Activated CD4-positive, alpha-beta memory T cell treated with anti-CD3 and anti-CD28 coated beads for 36 hours (primary cell): ENCODE data around the gene COG8. TPM values are rescaled to one million over a fixed set of nuclear protein-coding genes. Genes with fewer than 3 reads are reported as not detected.
"Not testable (repeated sequence)": the region's sequence is repeated elsewhere in the genome, so short reads cannot be mapped to it uniquely, and the experiment has no call there.

Experiments
- CTCF ChIA-PET: fragments of 350-600 bp; sonication (Branson Sonifier 250); formaldehyde crosslinking; loops from one replicate; lab custom pipeline; 2021; ENCODE audit warnings: antibody characterized with exemption, inconsistent platforms; lab: Charles Lee
- POLR2A ChIA-PET: fragments of 350-600 bp; sonication (Branson Sonifier 250); formaldehyde crosslinking; loops from one replicate; lab custom pipeline; 2021; ENCODE audit warnings: antibody characterized with exemption; lab: Charles Lee
- DNase-seq: peaks from one replicate; pipeline ENCODE4 v3.0.0-alpha.2; 2020
- H3K27ac Mint-ChIP-seq: one replicate; pipeline ENCODE4 v1.8.0; 2021; ENCODE audit warnings: mixed read lengths
- H3K27me3 Mint-ChIP-seq: one replicate; pipeline ENCODE4 v1.8.0; 2021; ENCODE audit warnings: mixed read lengths
- H3K36me3 Mint-ChIP-seq: one replicate; pipeline ENCODE4 v1.8.0; 2021; ENCODE audit warnings: mixed read lengths
- H3K4me1 Mint-ChIP-seq: one replicate; pipeline ENCODE4 v1.8.0; 2021; ENCODE audit warnings: low read depth, mixed read lengths
- H3K4me3 Mint-ChIP-seq: one replicate; pipeline ENCODE4 v1.8.0; 2021; ENCODE audit warnings: mild to moderate bottlenecking, mixed read lengths
- H3K9me3 Mint-ChIP-seq: one replicate; pipeline ENCODE4 v1.8.0; 2021; ENCODE audit warnings: mixed read lengths
- intact Hi-C: fragments of 100-400 bp; cut with micrococcal nuclease; formaldehyde crosslinking; loops from one replicate; pipeline ENCODE4 v1.15.1; 2023
- total RNA-seq, 2 experiments: library from RNA; stranded (reverse); gene quantifications; one replicate each; pipeline ENCODE4 v1.2.3, GENCODE V29; 2021

COG8 gene
- total RNA-seq, 2 experiments from 2014 or later = 25.4 to 27.9 TPM

DNA sequence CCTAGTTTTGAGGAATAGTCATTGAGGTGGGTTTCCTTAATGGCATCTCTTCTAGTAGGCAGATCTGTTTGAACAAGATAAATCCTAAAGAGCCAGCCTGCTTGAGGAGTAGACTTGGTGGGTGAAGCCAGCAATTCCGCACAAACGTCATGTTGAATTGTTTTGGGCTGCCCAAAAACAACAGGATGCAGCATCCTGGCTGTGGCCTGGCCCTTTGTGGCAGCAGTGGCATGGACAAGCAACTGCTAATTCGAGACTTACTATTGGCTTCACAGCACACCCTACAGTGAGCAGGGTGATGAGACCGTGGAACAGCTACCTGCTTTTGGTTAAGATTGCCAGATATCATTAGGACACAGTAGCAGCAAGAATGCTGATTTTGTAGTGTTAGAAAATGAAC, 37.5 kb downstream of the COG8 start:
- intact Hi-C loops = no loop called here
- no peaks in the 10 kb centered on the region for H3K4me1 Mint-ChIP-seq
- POLR2A ChIA-PET = interaction anchor here (0.6 kb wide), 1 partner anchor 405 kb away, joined by 3 read pairs; no protein-coding TSS in a partner anchor
- no peaks in the 10 kb centered on the region for H3K9me3 Mint-ChIP-seq
- no peak overlapping the region for H3K27ac Mint-ChIP-seq
- no peaks in the 10 kb centered on the region for H3K27me3 Mint-ChIP-seq
- CTCF ChIA-PET = interaction anchor here (1.3 kb wide), 1 partner anchor 152 kb away, joined by 3 read pairs; no protein-coding TSS in a partner anchor
- no peak for DNase-seq
- peaks cover 8% of the 10 kb centered on the region for H3K36me3 Mint-ChIP-seq
- H3K4me3 Mint-ChIP-seq = no peak overlapping the region

DNA sequence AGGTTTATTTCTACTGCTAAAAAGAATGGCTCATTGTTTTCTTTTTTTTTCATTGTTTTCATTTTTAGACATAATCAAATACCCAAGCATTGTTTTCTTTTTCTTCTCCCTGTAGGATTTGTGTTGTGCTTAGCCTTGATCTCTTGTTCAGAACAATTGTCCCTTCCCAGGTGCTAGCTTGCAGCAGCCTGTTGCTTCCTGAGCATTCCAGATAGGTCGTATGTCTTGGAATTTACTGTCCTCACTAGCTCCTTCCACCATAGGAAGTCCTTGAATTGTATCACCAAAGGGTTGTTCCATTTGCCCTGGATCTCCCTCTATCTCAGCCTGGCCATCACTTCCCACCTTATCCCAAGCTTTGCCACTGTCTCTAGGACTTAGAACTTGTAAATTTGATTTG, 38.2 kb downstream of the COG8 start:
- Mint-ChIP-seq H3K27ac (no peak overlapping the region), H3K9me3 (no peaks in the 10 kb centered on the region), H3K27me3 (no peaks in the 10 kb centered on the region), H3K4me3 (no peak overlapping the region), H3K4me1 (no peaks in the 10 kb centered on the region), H3K36me3 (peaks cover 8% of the 10 kb centered on the region)
- ChIA-PET POLR2A (no interaction called here), CTCF (no interaction called here)
- no peak for DNase-seq
- intact Hi-C loops = no loop called here

DNA sequence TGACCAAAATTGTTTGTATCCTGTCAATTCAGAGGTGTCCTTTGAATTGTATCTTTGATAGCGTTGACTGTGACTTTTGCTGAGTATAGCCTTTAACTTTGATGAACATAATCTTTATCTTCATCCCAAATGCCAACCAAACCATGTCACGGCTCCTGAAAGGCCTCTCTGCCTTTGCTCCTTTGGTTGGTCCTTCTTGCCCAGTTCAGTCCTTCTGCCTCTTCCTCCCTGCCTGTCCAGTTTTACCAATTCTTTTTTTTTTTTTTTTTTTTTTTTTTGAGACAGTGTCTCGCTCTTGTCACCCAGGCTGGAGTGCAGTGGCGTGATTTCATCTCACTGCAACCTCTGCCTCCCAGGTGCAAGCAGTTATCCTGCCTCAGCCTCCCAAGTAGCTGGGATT, 41.1 kb downstream of the COG8 start:
- POLR2A ChIA-PET = no interaction called here
- Mint-ChIP-seq H3K36me3 (peaks cover 8% of the 10 kb centered on the region), H3K27me3 (no peaks in the 10 kb centered on the region), H3K27ac (no peak overlapping the region), H3K4me1 (peaks cover 4% of the 10 kb centered on the region), H3K9me3 (no peaks in the 10 kb centered on the region), H3K4me3 (no peak overlapping the region)
- intact Hi-C loops = no loop called here
- DNase-seq = no peak
- CTCF ChIA-PET = no interaction called here

DNA sequence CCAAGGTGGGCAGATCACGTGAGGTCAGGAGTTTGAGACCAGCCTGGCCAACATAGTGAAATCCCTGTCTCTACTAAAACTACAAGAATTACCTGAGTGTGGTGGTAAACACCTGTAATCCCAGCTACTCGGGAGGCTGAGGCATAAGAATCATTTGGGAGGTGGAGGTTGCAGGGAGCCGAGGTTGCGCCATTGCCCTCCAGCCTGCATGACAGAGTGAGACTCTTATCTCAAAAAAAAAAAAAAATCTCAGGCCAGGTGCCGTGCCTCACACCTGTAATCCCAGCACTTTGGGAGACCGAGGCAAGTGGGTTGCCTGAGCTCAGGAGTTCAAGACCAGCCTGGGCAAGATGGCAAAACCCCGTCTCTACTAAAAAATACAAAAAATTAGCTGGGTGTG, 42.6 kb downstream of the COG8 start:
- H3K27me3 Mint-ChIP-seq, H3K4me3 Mint-ChIP-seq, DNase-seq, H3K27ac Mint-ChIP-seq, POLR2A ChIA-PET, CTCF ChIA-PET, H3K9me3 Mint-ChIP-seq, H3K4me1 Mint-ChIP-seq, intact Hi-C loops, H3K36me3 Mint-ChIP-seq: not testable (repeated sequence)

DNA sequence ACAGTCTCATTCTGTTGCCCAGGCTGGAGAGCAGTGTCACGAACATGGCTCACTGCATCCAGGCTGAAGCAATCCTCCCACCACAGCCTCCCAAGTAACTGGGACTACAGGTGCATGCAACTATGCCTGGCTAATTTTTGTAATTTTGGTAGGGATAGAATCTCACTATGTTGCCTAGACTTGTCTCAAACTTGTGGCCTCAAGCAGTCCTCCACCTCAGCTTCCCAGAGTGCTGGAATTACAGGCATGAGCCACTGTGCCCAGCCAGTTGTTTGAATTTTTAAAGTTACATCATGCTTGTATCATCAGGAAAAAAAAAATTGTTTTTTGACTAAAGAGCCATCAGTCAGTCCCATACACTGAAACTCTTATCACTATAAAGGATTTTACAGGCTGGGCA, 45.3 kb downstream of the COG8 start:
- intact Hi-C loops = no loop called here
- H3K4me1 Mint-ChIP-seq = peaks cover 7% of the 10 kb centered on the region
- no peaks in the 10 kb centered on the region for H3K9me3 Mint-ChIP-seq
- H3K27ac Mint-ChIP-seq = no peak overlapping the region
- peaks cover 4% of the 10 kb centered on the region for H3K36me3 Mint-ChIP-seq
- H3K4me3 Mint-ChIP-seq = no peak overlapping the region
- ChIA-PET CTCF (no interaction called here), POLR2A (no interaction called here)
- DNase-seq = no peak
- H3K27me3 Mint-ChIP-seq = no peaks in the 10 kb centered on the region

DNA sequence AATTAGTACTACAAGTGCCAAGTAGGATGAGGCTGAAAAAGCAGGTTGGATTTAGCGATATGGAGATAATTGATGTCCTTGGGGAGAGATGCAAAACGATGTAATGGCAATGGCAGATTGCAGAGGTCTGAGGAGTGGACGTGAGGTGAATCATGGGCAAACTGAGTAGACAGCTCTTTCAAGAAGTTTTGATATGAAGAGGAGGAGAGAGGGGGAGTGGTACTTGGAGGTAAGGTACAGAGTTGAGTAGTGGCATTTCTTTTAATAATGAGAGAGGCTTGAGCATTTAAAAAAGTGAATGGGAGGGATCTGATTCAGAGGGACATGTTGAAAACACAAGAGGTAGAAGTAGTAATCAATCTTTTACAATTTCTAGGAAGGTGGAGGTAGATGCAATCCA, 46.0 kb downstream of the COG8 start:
- no peak for DNase-seq
- CTCF ChIA-PET = interaction anchor here (1.4 kb wide), 1 partner anchor 370 kb away, joined by 3 read pairs; no protein-coding TSS in a partner anchor
- POLR2A ChIA-PET = no interaction called here
- peaks cover 4% of the 10 kb centered on the region for H3K36me3 Mint-ChIP-seq
- no peak overlapping the region for H3K27ac Mint-ChIP-seq
- H3K27me3 Mint-ChIP-seq = no peaks in the 10 kb centered on the region
- H3K4me3 Mint-ChIP-seq = no peak overlapping the region
- H3K9me3 Mint-ChIP-seq = no peaks in the 10 kb centered on the region
- peaks cover 7% of the 10 kb centered on the region for H3K4me1 Mint-ChIP-seq
- intact Hi-C loops = no loop called here

DNA sequence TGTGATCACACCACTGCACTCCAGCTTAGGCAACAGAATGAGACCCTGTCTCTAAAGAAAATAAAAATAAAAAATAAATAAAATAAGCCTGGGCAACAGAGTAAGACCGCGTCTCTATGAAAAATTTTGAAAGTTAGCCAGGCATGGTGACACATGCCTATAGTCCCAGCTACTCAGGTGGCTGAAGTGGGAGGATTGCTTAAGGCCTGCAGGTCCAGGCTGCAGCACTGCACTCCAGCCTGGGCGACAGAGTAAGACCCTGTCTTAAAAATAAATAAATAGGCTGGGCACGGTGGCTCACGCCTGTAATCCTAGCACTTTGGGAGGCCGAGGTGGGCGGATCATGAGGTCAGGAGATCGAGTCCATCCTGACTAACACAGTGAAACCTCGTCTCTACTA, 47.7 kb downstream of the COG8 start:
- H3K9me3 Mint-ChIP-seq, H3K27ac Mint-ChIP-seq, H3K27me3 Mint-ChIP-seq, DNase-seq, H3K4me1 Mint-ChIP-seq, H3K4me3 Mint-ChIP-seq, H3K36me3 Mint-ChIP-seq, intact Hi-C loops, CTCF ChIA-PET: not testable (repeated sequence)
- POLR2A ChIA-PET = interaction anchor here (1.0 kb wide), 1 partner anchor 25 kb away, joined by 3 read pairs; no protein-coding TSS in a partner anchor

DNA sequence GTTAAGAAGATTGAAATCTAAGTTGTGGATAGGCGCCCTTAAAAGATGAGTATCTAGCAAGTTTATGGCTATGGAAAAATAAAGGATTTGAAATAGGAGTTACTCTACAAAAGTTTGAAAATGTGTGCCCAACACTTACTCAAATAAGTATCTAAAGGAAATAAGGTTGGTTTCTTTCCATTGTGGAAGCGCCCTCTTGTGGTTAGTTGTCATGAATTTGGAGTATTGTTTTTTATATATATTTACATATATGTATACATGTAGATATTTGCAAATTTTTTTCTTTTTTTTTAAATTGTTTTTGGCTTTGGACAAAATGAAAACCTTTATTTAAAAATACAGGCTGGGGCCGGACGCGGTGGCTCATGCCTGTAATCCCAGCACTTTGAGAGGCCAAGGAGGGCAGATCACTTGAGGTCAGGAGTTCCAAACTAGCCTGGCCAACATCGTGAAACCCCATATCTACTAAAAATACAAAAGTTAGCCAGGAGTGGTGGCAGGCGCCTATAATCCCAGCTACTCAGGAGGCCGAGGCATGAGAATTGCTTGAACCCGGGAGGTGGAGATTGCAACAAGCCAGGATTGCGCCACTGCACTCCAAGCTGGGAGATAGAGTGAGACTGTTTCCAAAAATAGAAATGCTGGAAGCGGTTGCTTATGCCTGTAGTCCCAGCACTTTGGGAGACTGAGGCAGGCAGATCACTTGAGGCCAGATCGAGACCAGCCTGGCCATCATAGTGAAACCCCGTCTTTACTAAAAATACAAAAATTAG, 52.2 kb downstream of the COG8 start:
- intact Hi-C loops = loop anchor here (1.0 to 5.0 kb wide), 3 partner anchors 120 to 758 kb away; no protein-coding TSS in a partner anchor
- no peak overlapping the region for H3K4me3 Mint-ChIP-seq
- H3K9me3 Mint-ChIP-seq = no peaks in the 10 kb centered on the region
- CTCF ChIA-PET = interaction anchor here (0.7 to 3.4 kb wide), 12 partner anchors 13 to 439 kb away, joined by 3 to 43 read pairs (median 6); no protein-coding TSS in a partner anchor
- POLR2A ChIA-PET = interaction anchor here (0.7 kb wide), 1 partner anchor 99 kb away, joined by 3 read pairs; no protein-coding TSS in a partner anchor
- peaks cover 3% of the 10 kb centered on the region for H3K4me1 Mint-ChIP-seq
- peaks cover 1% of the 10 kb centered on the region for H3K36me3 Mint-ChIP-seq
- peak overlapping the region; percentile 29 for H3K27ac Mint-ChIP-seq
- DNase-seq = no peak
- H3K27me3 Mint-ChIP-seq = no peaks in the 10 kb centered on the region

DNA sequence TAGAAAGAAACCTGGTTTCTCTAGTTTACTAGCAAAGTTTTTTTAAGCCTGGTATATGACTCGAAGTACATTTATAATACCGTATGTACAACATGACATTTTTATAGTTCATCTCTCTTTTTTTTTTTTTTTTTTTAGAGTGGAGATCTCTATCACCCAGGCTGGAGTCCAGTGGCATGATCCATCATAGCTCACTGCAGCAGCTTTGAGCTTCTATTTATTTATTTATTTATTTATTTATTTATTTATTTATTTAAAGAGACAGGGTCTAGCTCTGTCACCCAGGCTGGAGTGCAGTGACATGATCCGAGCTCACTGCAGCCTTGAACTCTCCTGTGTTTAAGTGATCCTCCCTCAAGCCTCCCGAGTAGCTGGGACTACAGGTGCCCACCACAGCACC, 54.1 kb downstream of the COG8 start:
- no peaks in the 10 kb centered on the region for H3K9me3 Mint-ChIP-seq
- POLR2A ChIA-PET = no interaction called here
- peaks cover 3% of the 10 kb centered on the region for H3K4me1 Mint-ChIP-seq
- H3K27ac Mint-ChIP-seq = no peak overlapping the region
- no peak overlapping the region for H3K4me3 Mint-ChIP-seq
- no peak for DNase-seq
- intact Hi-C loops = loop anchor here (5.0 kb wide), 1 partner anchor 118 kb away; no protein-coding TSS in a partner anchor
- CTCF ChIA-PET = interaction anchor here (0.6 to 3.3 kb wide), 10 partner anchors 14 to 438 kb away, joined by 3 to 43 read pairs (median 4); no protein-coding TSS in a partner anchor
- H3K27me3 Mint-ChIP-seq = no peaks in the 10 kb centered on the region
- H3K36me3 Mint-ChIP-seq = peaks cover 1% of the 10 kb centered on the region

DNA sequence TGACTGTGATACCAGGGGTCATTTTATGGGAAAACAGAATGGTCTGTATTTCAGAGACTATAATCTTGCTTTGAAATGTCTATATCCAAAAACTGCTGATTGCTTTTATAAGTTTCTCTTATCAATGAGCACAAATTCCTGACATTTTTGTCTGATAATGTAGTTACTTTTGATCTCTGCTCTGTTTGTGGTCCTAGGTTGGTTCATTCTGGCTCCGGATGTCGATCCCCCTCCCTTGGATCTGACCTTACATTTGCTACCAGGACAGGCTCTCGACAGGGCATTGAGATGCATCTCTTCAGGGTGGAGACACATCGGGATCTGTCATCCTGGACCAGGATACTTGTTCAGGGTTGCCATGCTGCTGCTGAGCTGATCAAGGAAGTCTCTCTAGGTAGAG, 55.5 kb downstream of the COG8 start:
- Mint-ChIP-seq H3K9me3 (no peaks in the 10 kb centered on the region), H3K27me3 (no peaks in the 10 kb centered on the region), H3K36me3 (no peaks in the 10 kb centered on the region), H3K4me1 (peaks cover 3% of the 10 kb centered on the region), H3K27ac (no peak overlapping the region), H3K4me3 (no peak overlapping the region)
- ChIA-PET CTCF (interaction anchor here (1.0 to 2.9 kb wide), 4 partner anchors 133 to 756 kb away, joined by 3 to 43 read pairs (median 3); no protein-coding TSS in a partner anchor), POLR2A (no interaction called here)
- intact Hi-C loops = no loop called here
- no peak for DNase-seq

DNA sequence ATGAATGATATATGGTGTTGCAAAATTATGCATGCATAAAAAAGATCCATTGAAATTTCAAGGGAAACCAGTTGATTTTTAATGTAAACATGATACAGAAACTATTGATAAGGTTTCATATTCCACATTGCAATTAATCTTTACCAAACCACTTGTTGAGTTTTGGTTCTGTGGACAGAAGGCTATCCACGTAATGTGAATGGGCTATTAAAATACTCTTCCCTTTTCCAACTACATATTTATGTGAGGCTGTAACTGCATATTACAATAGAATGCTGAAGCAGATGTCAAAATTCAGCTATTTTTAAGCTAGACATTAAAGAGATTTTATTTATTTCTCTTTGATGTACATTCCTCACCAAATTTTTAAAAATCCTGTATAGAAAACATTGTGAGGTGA, 62.0 kb downstream of the COG8 start:
- Mint-ChIP-seq H3K36me3 (no peaks in the 10 kb centered on the region), H3K4me1 (no peaks in the 10 kb centered on the region), H3K27ac (no peak overlapping the region), H3K4me3 (no peak overlapping the region), H3K27me3 (no peaks in the 10 kb centered on the region), H3K9me3 (no peaks in the 10 kb centered on the region)
- intact Hi-C loops = no loop called here
- no peak for DNase-seq
- ChIA-PET POLR2A (no interaction called here), CTCF (interaction anchor here (0.6 to 1.5 kb wide), 3 partner anchors 11 to 149 kb away, joined by 3 read pairs; no protein-coding TSS in a partner anchor)
